Heart left ventricle (tissue), 13 donors: ENCODE measurements around the gene HECTD2.

Experiments used
- POLR2A ChIP-seq, 2 donors: fragments of 450-650 bp; IDR thresholded peaks; one replicate each; pipeline ENCODE4 v1.6.1; 2017; ENCODE audit warnings: antibody characterized with exemption in 2 of 2, mild to moderate bottlenecking in 2 of 2, moderate library complexity in 2 of 2
- TF ChIP-seq, protein P1 (sequence below), 12 donors: fragments of 200-600 bp; sonication (generic) in 4 of 12; IDR thresholded peaks; one replicate each; pipeline versions ENCODE4 v1.5.0 to v1.8.0; 2018 to 2022; ENCODE audit warnings: antibody characterized with exemption in 12 of 12, mild to moderate bottlenecking in 5 of 12
- donor health status: ischemic (EF 13 %, LVEDD 7.1; RV severe dilation, severe dysfunction).
- donor health status: DM: no; HTN: yes; CAD: no.
- donor health status: DM: no; HTN: no; CAD: no.
- donor health status: ischemic (EF 25% LVEDD 6.9; RV normal size, moderate dysfunction).
- donor health status: ischemic (EF 25% LVEDD 5.7; RV mildly dilated, moderate dysfunction).
- donor health status: ischemic (EF 35%, LVEDD 5.7; RV mildly dilated, moderate dysfunction).
- donor health status: nonischemic (EF 11% LVEDD 7.7; RV severe dilation, severe dysfunction).
- donor health status: DM: yes; HTN: yes; CAD: no.
- donor health status: PGD.
- donor health status: ischemic (EF 29% LVEDD 5.4; RV normal size, mild dysfunction).
- donor health status: nonischemic (EF 23%, LVEDD 6.1; RV moderate dilation, normal function).

DNA sequence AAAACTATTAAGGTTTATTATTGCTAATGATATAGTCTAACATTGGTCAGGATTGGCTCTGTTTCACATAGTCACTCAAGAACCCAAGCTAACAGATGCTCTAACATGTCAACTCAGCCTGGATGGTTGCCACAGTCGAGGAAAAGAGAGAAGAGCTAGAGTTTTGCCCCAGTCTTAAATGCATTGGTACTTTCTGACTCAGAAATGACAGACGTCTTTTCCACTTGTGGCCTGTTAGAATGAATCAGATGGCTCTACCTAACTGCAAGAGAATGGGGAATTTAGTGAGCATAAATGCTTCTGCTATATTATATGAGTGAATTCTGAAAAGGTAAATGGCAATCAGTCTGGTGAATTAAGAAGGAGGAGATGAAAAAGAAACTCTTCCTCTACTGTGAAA lies 13.9 kb downstream of the HECTD2 start:
- TF ChIP-seq, protein P1, sequence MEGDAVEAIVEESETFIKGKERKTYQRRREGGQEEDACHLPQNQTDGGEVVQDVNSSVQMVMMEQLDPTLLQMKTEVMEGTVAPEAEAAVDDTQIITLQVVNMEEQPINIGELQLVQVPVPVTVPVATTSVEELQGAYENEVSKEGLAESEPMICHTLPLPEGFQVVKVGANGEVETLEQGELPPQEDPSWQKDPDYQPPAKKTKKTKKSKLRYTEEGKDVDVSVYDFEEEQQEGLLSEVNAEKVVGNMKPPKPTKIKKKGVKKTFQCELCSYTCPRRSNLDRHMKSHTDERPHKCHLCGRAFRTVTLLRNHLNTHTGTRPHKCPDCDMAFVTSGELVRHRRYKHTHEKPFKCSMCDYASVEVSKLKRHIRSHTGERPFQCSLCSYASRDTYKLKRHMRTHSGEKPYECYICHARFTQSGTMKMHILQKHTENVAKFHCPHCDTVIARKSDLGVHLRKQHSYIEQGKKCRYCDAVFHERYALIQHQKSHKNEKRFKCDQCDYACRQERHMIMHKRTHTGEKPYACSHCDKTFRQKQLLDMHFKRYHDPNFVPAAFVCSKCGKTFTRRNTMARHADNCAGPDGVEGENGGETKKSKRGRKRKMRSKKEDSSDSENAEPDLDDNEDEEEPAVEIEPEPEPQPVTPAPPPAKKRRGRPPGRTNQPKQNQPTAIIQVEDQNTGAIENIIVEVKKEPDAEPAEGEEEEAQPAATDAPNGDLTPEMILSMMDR (IDR thresholded peaks at IDR 0.05): no peak
- no peak for TF ChIP-seq POLR2A (IDR thresholded peaks at IDR 0.05)
